GM23338 (cell line): ENCODE measurements around the gene RCAN1. TPM values are rescaled to one million over a fixed set of nuclear protein-coding genes. Genes with fewer than 3 reads are reported as not detected.

Experiments
- ATAC-seq: fragments of 200-7000 bp; cut with Tn5 transposase; 3 replicates; pipeline ENCODE4 v1.9.1; 2020
- DNase-seq: peaks from one replicate; pipeline ENCODE4 v3.0.0-alpha.2; 2015; ENCODE audit warnings: low spot score
- H2AFZ ChIP-seq: fragments of 200-600 bp; sonication (generic); 2 replicates; pipeline ENCODE4 v1.8.0; 2016; ENCODE audit warnings: antibody characterized with exemption, mild to moderate bottlenecking, moderate library complexity
- H3F3A ChIP-seq: fragments of 200-600 bp; sonication (generic); replicated peaks from 2 replicates; pipeline ENCODE4 v1.8.0; 2017; ENCODE audit warnings: antibody characterized with exemption, mixed run types, low read depth
- H3K27ac ChIP-seq: fragments of 200-600 bp; sonication (generic); 2 replicates; pipeline ENCODE4 v1.6.1; 2016; ENCODE audit warnings: low read depth
- H3K27me3 ChIP-seq: fragments of 200-600 bp; sonication (generic); 2 replicates; pipeline ENCODE4 v1.8.0; 2016; ENCODE audit warnings: mild to moderate bottlenecking, mixed run types, moderate library complexity; ENCODE audit not compliant: insufficient read depth
- H3K36me3 ChIP-seq: fragments of 200-600 bp; sonication (generic); 2 replicates; pipeline ENCODE4 v1.8.0; 2016; ENCODE audit warnings: mild to moderate bottlenecking; ENCODE audit not compliant: insufficient read depth
- H3K4me1 ChIP-seq: fragments of 200-600 bp; sonication (generic); 2 replicates; pipeline ENCODE4 v1.8.0; 2016; ENCODE audit warnings: mild to moderate bottlenecking, moderate library complexity; ENCODE audit not compliant: insufficient read depth
- H3K4me2 ChIP-seq: fragments of 200-600 bp; sonication (generic); 2 replicates; pipeline ENCODE4 v1.7.1; 2017; ENCODE audit warnings: mixed run types
- H3K4me3 ChIP-seq: fragments of 200-600 bp; sonication (generic); 2 replicates; pipeline ENCODE4 v1.6.1; 2016; ENCODE audit warnings: mixed run types
- H3K79me2 ChIP-seq: fragments of 200-600 bp; sonication (generic); replicated peaks from 2 replicates; pipeline ENCODE4 v1.8.0; 2017; ENCODE audit warnings: mild to moderate bottlenecking; ENCODE audit not compliant: insufficient read depth
- H3K9me2 ChIP-seq: fragments of 200-600 bp; sonication (generic); 2 replicates; pipeline ENCODE4 v1.8.0; 2017; ENCODE audit not compliant: insufficient read depth
- H4K20me1 ChIP-seq: fragments of 200-600 bp; sonication (generic); replicated peaks from 2 replicates; pipeline ENCODE4 v1.8.0; 2017; ENCODE audit warnings: mild to moderate bottlenecking; ENCODE audit not compliant: insufficient read depth
- H3K27ac Mint-ChIP-seq: 2 replicates; pipeline ENCODE4 v1.8.0; 2020; ENCODE audit warnings: inconsistent platforms, mild to moderate bottlenecking, moderate library complexity, mixed read lengths
- H3K27me3 Mint-ChIP-seq: 3 replicates; pipeline ENCODE4 v1.8.0; 2022; ENCODE audit warnings: low read depth, mild to moderate bottlenecking, moderate library complexity, mixed read lengths, inconsistent platforms; ENCODE audit not compliant: insufficient read depth, poor library complexity
- H3K36me3 Mint-ChIP-seq: 3 replicates; pipeline ENCODE4 v1.8.0; 2021; ENCODE audit warnings: low read depth, mild to moderate bottlenecking, inconsistent platforms, moderate library complexity, mixed read lengths
- H3K4me1 Mint-ChIP-seq: 3 replicates; pipeline ENCODE4 v1.8.0; 2020; ENCODE audit warnings: mild to moderate bottlenecking, inconsistent platforms, mixed read lengths
- H3K4me3 Mint-ChIP-seq: 3 replicates; pipeline ENCODE4 v1.8.0; 2021; ENCODE audit warnings: moderate library complexity, mild to moderate bottlenecking, inconsistent platforms, mixed read lengths
- H3K9me3 Mint-ChIP-seq: 3 replicates; pipeline ENCODE4 v1.8.0; 2020; ENCODE audit warnings: moderate library complexity, mild to moderate bottlenecking, inconsistent platforms, mixed read lengths
- CREB1 ChIP-seq: fragments of 250-450 bp; sonication (Bioruptor Pico); IDR thresholded peaks from 2 replicates; pipeline ENCODE4 v1.5.0; 2020; ENCODE audit warnings: low read depth, mild to moderate bottlenecking, moderate library complexity
- EZH2 ChIP-seq: fragments of 200-600 bp; sonication (generic); IDR thresholded peaks from one replicate; pipeline ENCODE4 v1.8.0; 2017; ENCODE audit warnings: antibody characterized with exemption, mild to moderate bottlenecking, low read depth; ENCODE audit not compliant: unreplicated experiment
- EZH2phosphoT487 ChIP-seq: fragments of 200-600 bp; sonication (generic); IDR thresholded peaks from one replicate; pipeline ENCODE4 v1.8.1; 2018; ENCODE audit warnings: antibody characterized with exemption; ENCODE audit not compliant: unreplicated experiment
- JUNB ChIP-seq: IDR thresholded peaks from one replicate; pipeline ENCODE4 v1.6.1; 2016; ENCODE audit warnings: antibody characterized with exemption; ENCODE audit not compliant: unreplicated experiment
- NANOG ChIP-seq: IDR thresholded peaks from 2 replicates; pipeline ENCODE4 v1.6.1; 2016; ENCODE audit warnings: antibody characterized with exemption, borderline replicate concordance
- STAT1 ChIP-seq: IDR thresholded peaks from one replicate; pipeline ENCODE4 v1.6.1; 2016; ENCODE audit warnings: antibody characterized with exemption; ENCODE audit not compliant: unreplicated experiment
- ZNF114 ChIP-seq: fragments of 250-450 bp; sonication (Bioruptor Pico); IDR thresholded peaks from 2 replicates; pipeline ENCODE4 v1.5.0; 2020; ENCODE audit warnings: mild to moderate bottlenecking, moderate library complexity
- ZNF331 ChIP-seq: fragments of 250-450 bp; sonication (Bioruptor Pico); IDR thresholded peaks from 2 replicates; pipeline ENCODE4 v1.5.0; 2020; ENCODE audit warnings: low read depth, mild to moderate bottlenecking, moderate library complexity
- ZNF462 ChIP-seq: fragments of 250-450 bp; sonication (Bioruptor Pico); IDR thresholded peaks from 2 replicates; pipeline ENCODE4 v1.5.0; 2020; ENCODE audit warnings: mild to moderate bottlenecking, moderate library complexity
- polyA plus RNA-seq: library from polyadenylated mRNA; unstranded; fragments of >200 nt; fragmentation: Nextera tagmentation; extraction: Ambion mirVana; gene quantifications from 2 replicates; pipeline ENCODE4 v1.2.1, GENCODE V29; 2016
- total RNA-seq: library from RNA; depleted of rRNA; stranded (reverse); fragments of >200 nt; shearing (Covaris generic); gene quantifications from 2 replicates; pipeline ENCODE4 v1.2.3, GENCODE V29; 2014
- TF ChIP-seq, protein P1 (sequence below): IDR thresholded peaks from one replicate; pipeline ENCODE4 v1.6.1; 2018; ENCODE audit warnings: antibody characterized with exemption; ENCODE audit not compliant: unreplicated experiment
- TF ChIP-seq, protein P2 (sequence below): IDR thresholded peaks from 2 replicates; pipeline ENCODE4 v1.6.1; 2016; ENCODE audit warnings: antibody characterized with exemption

The RCAN1 gene
- total and polyA plus RNA-seq, 2 experiments from 2014 or later = 3.7 to 5.2 TPM

GRCh38 chr21:34590520-34590919 lies 24.4 kb downstream of the RCAN1 start:
- peaks cover 2% of the 10 kb centered on the region for H3K27me3 Mint-ChIP-seq
- Histone ChIP-seq H3K9me2 (peaks cover 3% of the 10 kb centered on the region; the same call in 1 of the 2 replicates), H2AFZ (no peak overlapping the region), H3K4me3 (no peak overlapping the region), H3K79me2 (no peaks in the 10 kb centered on the region), H3K4me1 (peaks cover 3% of the 10 kb centered on the region; the same call in 1 of the 2 replicates), H3F3A (no peaks in the 10 kb centered on the region), H3K36me3 (no peaks in the 10 kb centered on the region), H3K4me2 (no peak overlapping the region), H3K27ac (no peak overlapping the region), H3K27me3 (no peaks in the 10 kb centered on the region), H4K20me1 (no peaks in the 10 kb centered on the region)
- TF ChIP-seq EZH2phosphoT487 = no peak
- TF ChIP-seq, protein P1, sequence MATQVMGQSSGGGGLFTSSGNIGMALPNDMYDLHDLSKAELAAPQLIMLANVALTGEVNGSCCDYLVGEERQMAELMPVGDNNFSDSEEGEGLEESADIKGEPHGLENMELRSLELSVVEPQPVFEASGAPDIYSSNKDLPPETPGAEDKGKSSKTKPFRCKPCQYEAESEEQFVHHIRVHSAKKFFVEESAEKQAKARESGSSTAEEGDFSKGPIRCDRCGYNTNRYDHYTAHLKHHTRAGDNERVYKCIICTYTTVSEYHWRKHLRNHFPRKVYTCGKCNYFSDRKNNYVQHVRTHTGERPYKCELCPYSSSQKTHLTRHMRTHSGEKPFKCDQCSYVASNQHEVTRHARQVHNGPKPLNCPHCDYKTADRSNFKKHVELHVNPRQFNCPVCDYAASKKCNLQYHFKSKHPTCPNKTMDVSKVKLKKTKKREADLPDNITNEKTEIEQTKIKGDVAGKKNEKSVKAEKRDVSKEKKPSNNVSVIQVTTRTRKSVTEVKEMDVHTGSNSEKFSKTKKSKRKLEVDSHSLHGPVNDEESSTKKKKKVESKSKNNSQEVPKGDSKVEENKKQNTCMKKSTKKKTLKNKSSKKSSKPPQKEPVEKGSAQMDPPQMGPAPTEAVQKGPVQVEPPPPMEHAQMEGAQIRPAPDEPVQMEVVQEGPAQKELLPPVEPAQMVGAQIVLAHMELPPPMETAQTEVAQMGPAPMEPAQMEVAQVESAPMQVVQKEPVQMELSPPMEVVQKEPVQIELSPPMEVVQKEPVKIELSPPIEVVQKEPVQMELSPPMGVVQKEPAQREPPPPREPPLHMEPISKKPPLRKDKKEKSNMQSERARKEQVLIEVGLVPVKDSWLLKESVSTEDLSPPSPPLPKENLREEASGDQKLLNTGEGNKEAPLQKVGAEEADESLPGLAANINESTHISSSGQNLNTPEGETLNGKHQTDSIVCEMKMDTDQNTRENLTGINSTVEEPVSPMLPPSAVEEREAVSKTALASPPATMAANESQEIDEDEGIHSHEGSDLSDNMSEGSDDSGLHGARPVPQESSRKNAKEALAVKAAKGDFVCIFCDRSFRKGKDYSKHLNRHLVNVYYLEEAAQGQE = no peak
- TF ChIP-seq ZNF114 (CRISPR knock-in tag) = no peak
- no peak for TF ChIP-seq EZH2
- no peak for TF ChIP-seq NANOG
- no peak for TF ChIP-seq JUNB
- no peak for TF ChIP-seq CREB1
- TF ChIP-seq, protein P2, sequence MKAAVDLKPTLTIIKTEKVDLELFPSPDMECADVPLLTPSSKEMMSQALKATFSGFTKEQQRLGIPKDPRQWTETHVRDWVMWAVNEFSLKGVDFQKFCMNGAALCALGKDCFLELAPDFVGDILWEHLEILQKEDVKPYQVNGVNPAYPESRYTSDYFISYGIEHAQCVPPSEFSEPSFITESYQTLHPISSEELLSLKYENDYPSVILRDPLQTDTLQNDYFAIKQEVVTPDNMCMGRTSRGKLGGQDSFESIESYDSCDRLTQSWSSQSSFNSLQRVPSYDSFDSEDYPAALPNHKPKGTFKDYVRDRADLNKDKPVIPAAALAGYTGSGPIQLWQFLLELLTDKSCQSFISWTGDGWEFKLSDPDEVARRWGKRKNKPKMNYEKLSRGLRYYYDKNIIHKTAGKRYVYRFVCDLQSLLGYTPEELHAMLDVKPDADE = no peak
- no peak for TF ChIP-seq ZNF331 (CRISPR knock-in tag)
- no peak for TF ChIP-seq STAT1
- TF ChIP-seq ZNF462 (CRISPR knock-in tag) = no peak
- no peak for DNase-seq
- no peak overlapping the region for H3K27ac Mint-ChIP-seq
- H3K4me1 Mint-ChIP-seq = peaks cover 8% of the 10 kb centered on the region; the same call in 1 of the 3 replicates
- no peak overlapping the region for H3K4me3 Mint-ChIP-seq
- no peak; the same call in 2 of the 3 replicates for ATAC-seq
- H3K36me3 Mint-ChIP-seq = no peaks in the 10 kb centered on the region
- H3K9me3 Mint-ChIP-seq = no peaks in the 10 kb centered on the region; the same call in 2 of the 3 replicates
